PC-9 (cell line): ENCODE data around the gene TEX10. TPM values are rescaled to one million over a fixed set of nuclear protein-coding genes. Genes with fewer than 3 reads are reported as not detected.

ENCODE experiments used
- BruUV-seq: library from RNA; stranded (reverse); fragments of 400-500 nt; replicated peaks from 2 replicates; lab custom pipeline; 2021; lab: Mats Ljungman, UMichigan
- CTCF ChIA-PET: fragments of 300-600 bp; sonication (Branson Sonifier 250); formaldehyde crosslinking; loops from one replicate; lab custom pipeline; 2022; ENCODE audit warnings: antibody characterized with exemption; lab: Charles Lee
- POLR2A ChIA-PET: fragments of 300-600 bp; sonication (Branson Sonifier 250); formaldehyde crosslinking; loops from one replicate; lab custom pipeline; 2022; ENCODE audit warnings: antibody characterized with exemption; ENCODE audit not compliant: unreplicated experiment; lab: Charles Lee
- DNase-seq, 2 experiments: peaks; one replicate each; pipeline versions ENCODE4 v3.0.0 to v3.0.0-alpha.2; 2015 to 2022; ENCODE audit warnings: mixed read lengths in 1 of 2
- H2AFZ ChIP-seq: fragments of 200-600 bp; sonication (generic); 2 replicates; pipeline ENCODE4 v1.8.1; 2017; ENCODE audit warnings: antibody characterized with exemption
- H3F3A ChIP-seq: fragments of 200-600 bp; sonication (generic); 2 replicates; pipeline ENCODE4 v1.8.1; 2017; ENCODE audit warnings: antibody characterized with exemption, mild to moderate bottlenecking, low read depth; ENCODE audit not compliant: insufficient read depth
- H3K27ac ChIP-seq: fragments of 200-600 bp; sonication (generic); 2 replicates; pipeline ENCODE4 v1.6.1; 2016; ENCODE audit warnings: mixed run types
- H3K27me3 ChIP-seq: fragments of 200-600 bp; sonication (generic); 2 replicates; pipeline ENCODE4 v1.6.1; 2016; ENCODE audit warnings: low read depth, mixed run types; ENCODE audit not compliant: insufficient read depth
- H3K36me3 ChIP-seq: fragments of 200-600 bp; sonication (generic); 2 replicates; pipeline ENCODE4 v1.6.1; 2016; ENCODE audit warnings: low read depth, mixed run types
- H3K4me1 ChIP-seq: fragments of 200-600 bp; sonication (generic); replicated peaks from 2 replicates; pipeline ENCODE4 v1.6.1; 2016; ENCODE audit warnings: mixed run types; ENCODE audit not compliant: insufficient read depth
- H3K4me2 ChIP-seq: fragments of 200-600 bp; sonication (generic); 2 replicates; pipeline ENCODE4 v1.6.1; 2017; ENCODE audit warnings: mixed run types
- H3K4me3 ChIP-seq: fragments of 200-600 bp; sonication (generic); 2 replicates; pipeline ENCODE4 v1.6.1; 2016; ENCODE audit warnings: mixed run types
- H3K79me2 ChIP-seq: fragments of 200-600 bp; sonication (generic); 2 replicates; pipeline ENCODE4 v1.6.1; 2017; ENCODE audit warnings: low read depth, mixed run types
- H3K9me2 ChIP-seq: fragments of 200-600 bp; sonication (generic); 2 replicates; pipeline ENCODE4 v1.8.1; 2017; ENCODE audit warnings: mild to moderate bottlenecking; ENCODE audit not compliant: insufficient read depth
- H3K9me3 ChIP-seq: fragments of 200-600 bp; sonication (generic); 2 replicates; pipeline ENCODE4 v1.8.1; 2016; ENCODE audit warnings: low read depth; ENCODE audit not compliant: insufficient read depth
- H4K20me1 ChIP-seq: fragments of 200-600 bp; sonication (generic); 2 replicates; pipeline ENCODE4 v1.8.1; 2017; ENCODE audit not compliant: insufficient read depth
- EZH2 ChIP-seq: fragments of 200-600 bp; sonication (generic); IDR thresholded peaks from 2 replicates; pipeline ENCODE4 v1.8.0; 2017; ENCODE audit warnings: antibody characterized with exemption, low read depth
- intact Hi-C: fragments of 100-400 bp; cut with micrococcal nuclease; formaldehyde crosslinking; loops from one replicate; pipeline ENCODE4 v1.10.0; 2022; ENCODE audit not compliant: unreplicated experiment
- total RNA-seq: library from RNA; stranded (reverse); gene quantifications from 2 replicates; pipeline ENCODE4 v1.2.3, GENCODE V29; 2021
- TF ChIP-seq, protein P1 (sequence below): fragments of 200-600 bp; sonication (generic); conservative IDR thresholded peaks from 2 replicates; pipeline ENCODE4 v1.6.1; 2017; ENCODE audit warnings: mixed run types, antibody characterized with exemption, mild to moderate bottlenecking, moderate library complexity

Gene TEX10
- total RNA-seq, 1 experiment from 2014 or later, result 29.0 TPM

- Histone ChIP-seq H3K36me3 (peaks cover 22% of the 10 kb centered on the region; the same call in 1 of the 2 replicates), H4K20me1 (no peaks in the 10 kb centered on the region), H3K9me3 (peaks cover 12% of the 10 kb centered on the region; the same call in 1 of the 2 replicates), H3K27ac (no peak overlapping the region), H2AFZ (no peak overlapping the region), H3K79me2 (no peaks in the 10 kb centered on the region), H3K4me2 (no peak overlapping the region), H3K4me3 (no peak overlapping the region), H3K27me3 (no peaks in the 10 kb centered on the region), H3K9me2 (no peaks in the 10 kb centered on the region), H3F3A (no peaks in the 10 kb centered on the region), H3K4me1 (no peaks in the 10 kb centered on the region)
- POLR2A ChIA-PET, result no interaction called here
- CTCF ChIA-PET, result no interaction called here
- intact Hi-C loops, result no loop called here
- no TSS peak for BruUV-seq
- TF ChIP-seq EZH2, result no peak
- TF ChIP-seq, protein P1, sequence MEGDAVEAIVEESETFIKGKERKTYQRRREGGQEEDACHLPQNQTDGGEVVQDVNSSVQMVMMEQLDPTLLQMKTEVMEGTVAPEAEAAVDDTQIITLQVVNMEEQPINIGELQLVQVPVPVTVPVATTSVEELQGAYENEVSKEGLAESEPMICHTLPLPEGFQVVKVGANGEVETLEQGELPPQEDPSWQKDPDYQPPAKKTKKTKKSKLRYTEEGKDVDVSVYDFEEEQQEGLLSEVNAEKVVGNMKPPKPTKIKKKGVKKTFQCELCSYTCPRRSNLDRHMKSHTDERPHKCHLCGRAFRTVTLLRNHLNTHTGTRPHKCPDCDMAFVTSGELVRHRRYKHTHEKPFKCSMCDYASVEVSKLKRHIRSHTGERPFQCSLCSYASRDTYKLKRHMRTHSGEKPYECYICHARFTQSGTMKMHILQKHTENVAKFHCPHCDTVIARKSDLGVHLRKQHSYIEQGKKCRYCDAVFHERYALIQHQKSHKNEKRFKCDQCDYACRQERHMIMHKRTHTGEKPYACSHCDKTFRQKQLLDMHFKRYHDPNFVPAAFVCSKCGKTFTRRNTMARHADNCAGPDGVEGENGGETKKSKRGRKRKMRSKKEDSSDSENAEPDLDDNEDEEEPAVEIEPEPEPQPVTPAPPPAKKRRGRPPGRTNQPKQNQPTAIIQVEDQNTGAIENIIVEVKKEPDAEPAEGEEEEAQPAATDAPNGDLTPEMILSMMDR, result no peak
- DNase-seq, result no peak
Measured at GRCh38 chr9:100285601-100286000, 67.1 kb downstream of the TEX10 start.

- DNase-seq, result no peak
Measured at GRCh38 chr9:100285080-100285479, 67.7 kb downstream of the TEX10 start.

DNA sequence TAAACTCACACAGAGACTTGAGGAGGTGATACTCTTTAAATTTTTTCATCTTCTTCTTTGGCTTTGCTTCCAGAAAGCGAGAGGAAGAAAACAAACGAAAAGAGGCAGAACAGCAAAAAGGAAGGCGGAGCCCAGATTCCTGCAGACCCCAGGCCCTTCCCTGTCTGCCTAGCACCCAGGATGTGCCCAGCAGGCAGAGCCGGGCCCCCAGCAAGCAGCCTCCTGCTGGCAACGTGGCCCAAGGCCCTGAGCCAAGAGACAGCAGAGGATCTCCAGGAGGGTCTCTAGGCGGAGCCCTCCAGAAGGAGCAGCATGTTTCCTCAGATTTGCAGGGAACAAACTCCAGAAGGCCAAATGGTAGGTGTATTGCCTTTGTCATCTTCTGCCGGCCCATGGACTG, 68.5 kb downstream of the TEX10 start:
- H3K27me3 ChIP-seq, result no peaks in the 10 kb centered on the region
- H2AFZ ChIP-seq, result no peak overlapping the region
- ChIA-PET CTCF (no interaction called here), POLR2A (no interaction called here)
- H3K79me2 ChIP-seq, result no peaks in the 10 kb centered on the region
- DNase-seq, result no peak
- no peak overlapping the region for H3K4me2 ChIP-seq
- H3K9me3 ChIP-seq, result peaks cover 12% of the 10 kb centered on the region; the same call in 1 of the 2 replicates
- peaks cover 17% of the 10 kb centered on the region; the same call in 1 of the 2 replicates for H3K36me3 ChIP-seq
- no TSS peak for BruUV-seq
- no peaks in the 10 kb centered on the region for H3K9me2 ChIP-seq
- no peak overlapping the region for H3K4me3 ChIP-seq
- no peak overlapping the region for H3K27ac ChIP-seq
- no peaks in the 10 kb centered on the region for H3F3A ChIP-seq
- H3K4me1 ChIP-seq, result no peaks in the 10 kb centered on the region
- TF ChIP-seq EZH2, result no peak
- TF ChIP-seq, protein P1, result no peak
- intact Hi-C loops, result no loop called here
- no peaks in the 10 kb centered on the region for H4K20me1 ChIP-seq

More at GRCh38 chr9:100285080-100285479, 67.7 kb downstream of the TEX10 start:
- Histone ChIP-seq H3K4me1 (no peaks in the 10 kb centered on the region), H3K9me2 (no peaks in the 10 kb centered on the region), H3K27me3 (no peaks in the 10 kb centered on the region), H4K20me1 (no peaks in the 10 kb centered on the region), H3K9me3 (peaks cover 12% of the 10 kb centered on the region; the same call in 1 of the 2 replicates), H3K36me3 (peaks cover 17% of the 10 kb centered on the region; the same call in 1 of the 2 replicates), H3K27ac (no peak overlapping the region), H2AFZ (no peak overlapping the region), H3K4me3 (no peak overlapping the region), H3K4me2 (no peak overlapping the region), H3F3A (no peaks in the 10 kb centered on the region), H3K79me2 (no peaks in the 10 kb centered on the region)
- TF ChIP-seq, protein P1, result no peak
- intact Hi-C loops, result no loop called here
- no TSS peak for BruUV-seq
- POLR2A ChIA-PET, result no interaction called here
- CTCF ChIA-PET, result no interaction called here
